MM.1S (cell line): ENCODE data around the gene B3GAT3.

ENCODE experiments used
- EZH2 ChIP-seq: fragments of 300-600 bp; sonication (generic); optimal IDR thresholded peaks from 2 replicates; pipeline ENCODE3; 2017; ENCODE audit warnings: low read depth, mild to moderate bottlenecking, antibody characterized with exemption, low read length, mixed read lengths
- EZH2phosphoT487 ChIP-seq: fragments of 300-600 bp; sonication (generic); IDR thresholded peaks from 2 replicates; pipeline ENCODE4 v1.6.1; 2018; ENCODE audit warnings: antibody characterized with exemption, low read length
- TF ChIP-seq, protein P1 (sequence below): fragments of 300-600 bp; sonication (generic); IDR thresholded peaks from 2 replicates; pipeline ENCODE4 v1.5.1; 2016; ENCODE audit warnings: antibody characterized with exemption, low read length, mixed read lengths

DNA sequence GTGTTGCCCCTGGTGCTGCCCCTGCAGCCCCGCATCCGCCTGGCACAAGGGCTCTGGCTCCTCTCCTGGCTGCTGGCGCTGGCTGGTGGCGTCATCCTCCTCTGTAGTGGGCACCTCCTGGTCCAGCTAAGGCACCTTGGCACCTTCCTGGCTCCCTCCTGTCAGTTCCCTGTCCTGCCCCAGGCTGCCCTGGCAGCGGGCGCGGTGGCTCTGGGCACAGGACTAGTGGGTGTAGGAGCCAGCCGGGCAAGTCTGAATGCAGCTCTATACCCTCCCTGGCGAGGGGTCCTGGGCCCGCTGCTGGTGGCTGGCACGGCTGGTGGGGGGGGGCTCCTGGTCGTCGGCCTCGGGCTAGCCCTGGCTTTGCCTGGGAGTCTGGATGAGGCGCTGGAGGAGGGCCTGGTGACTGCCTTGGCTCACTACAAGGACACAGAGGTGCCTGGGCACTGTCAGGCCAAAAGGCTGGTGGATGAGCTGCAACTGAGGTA lies 8.5 kb downstream of the B3GAT3 start:
- TF ChIP-seq, protein P1, sequence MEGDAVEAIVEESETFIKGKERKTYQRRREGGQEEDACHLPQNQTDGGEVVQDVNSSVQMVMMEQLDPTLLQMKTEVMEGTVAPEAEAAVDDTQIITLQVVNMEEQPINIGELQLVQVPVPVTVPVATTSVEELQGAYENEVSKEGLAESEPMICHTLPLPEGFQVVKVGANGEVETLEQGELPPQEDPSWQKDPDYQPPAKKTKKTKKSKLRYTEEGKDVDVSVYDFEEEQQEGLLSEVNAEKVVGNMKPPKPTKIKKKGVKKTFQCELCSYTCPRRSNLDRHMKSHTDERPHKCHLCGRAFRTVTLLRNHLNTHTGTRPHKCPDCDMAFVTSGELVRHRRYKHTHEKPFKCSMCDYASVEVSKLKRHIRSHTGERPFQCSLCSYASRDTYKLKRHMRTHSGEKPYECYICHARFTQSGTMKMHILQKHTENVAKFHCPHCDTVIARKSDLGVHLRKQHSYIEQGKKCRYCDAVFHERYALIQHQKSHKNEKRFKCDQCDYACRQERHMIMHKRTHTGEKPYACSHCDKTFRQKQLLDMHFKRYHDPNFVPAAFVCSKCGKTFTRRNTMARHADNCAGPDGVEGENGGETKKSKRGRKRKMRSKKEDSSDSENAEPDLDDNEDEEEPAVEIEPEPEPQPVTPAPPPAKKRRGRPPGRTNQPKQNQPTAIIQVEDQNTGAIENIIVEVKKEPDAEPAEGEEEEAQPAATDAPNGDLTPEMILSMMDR: no peak
- no peak for TF ChIP-seq EZH2
- no peak for TF ChIP-seq EZH2phosphoT487
